Natural killer cell (primary cell): Measurements from ENCODE around the gene SMARCA2. TPM values are rescaled to one million over a fixed set of nuclear protein-coding genes. Genes with fewer than 3 reads are reported as not detected.

Experiments
- ATAC-seq, 3 donors: fragments of 150-1000 bp in 2 of 3; fragments of 200-7000 bp in 1 of 3; cut with Tn5 transposase; 1 replicate in 1 of 3; 2 replicates in 2 of 3; pipeline ENCODE4 v1.10.0; 2021; ENCODE audit warnings: mild to moderate bottlenecking in 2 of 3, moderate library complexity in 2 of 3
- DNase-seq, 2 donors: peaks; one replicate each; pipeline versions ENCODE4 v3.0.0 to v3.0.0-alpha.2; 2013 to 2021; ENCODE audit warnings: mixed read lengths in 1 of 2
- H3K27ac ChIP-seq: one replicate; pipeline ENCODE4 v1.5.1; 2013; ENCODE audit warnings: mild to moderate bottlenecking, low read length
- H3K27me3 ChIP-seq: one replicate; pipeline ENCODE4 v1.6.1; 2013; ENCODE audit warnings: low read length; ENCODE audit not compliant: control insufficient read depth, insufficient read depth
- H3K36me3 ChIP-seq: one replicate; pipeline ENCODE4 v1.6.1; 2013; ENCODE audit warnings: low read length; ENCODE audit not compliant: control insufficient read depth, insufficient read depth
- H3K4me1 ChIP-seq: one replicate; pipeline ENCODE4 v1.6.1; 2013; ENCODE audit warnings: low read length; ENCODE audit not compliant: control insufficient read depth, insufficient read depth
- H3K4me3 ChIP-seq: one replicate; pipeline ENCODE4 v1.5.1; 2013; ENCODE audit warnings: low read length
- H3K9me3 ChIP-seq: one replicate; pipeline ENCODE4 v1.6.1; 2013; ENCODE audit warnings: low read length; ENCODE audit not compliant: control insufficient read depth, insufficient read depth
- H3K27ac Mint-ChIP-seq, 2 donors: one replicate each; pipeline ENCODE4 v1.8.0; 2022; ENCODE audit warnings: mild to moderate bottlenecking in 2 of 2, mixed read lengths in 2 of 2, moderate library complexity in 1 of 2
- H3K27me3 Mint-ChIP-seq, 2 donors: one replicate each; pipeline ENCODE4 v1.8.0; 2022; ENCODE audit warnings: low read depth in 2 of 2, mixed read lengths in 2 of 2
- H3K36me3 Mint-ChIP-seq: one replicate; pipeline ENCODE4 v1.8.0; 2022; ENCODE audit warnings: mixed read lengths
- H3K4me1 Mint-ChIP-seq, 2 donors: one replicate each; pipeline ENCODE4 v1.8.0; 2022; ENCODE audit warnings: mixed read lengths in 2 of 2
- H3K4me3 Mint-ChIP-seq: one replicate; pipeline ENCODE4 v1.8.0; 2022; ENCODE audit warnings: mild to moderate bottlenecking, moderate library complexity, mixed read lengths
- H3K9me3 Mint-ChIP-seq, 2 donors: one replicate each; pipeline ENCODE4 v1.8.0; 2022; ENCODE audit warnings: mixed read lengths in 2 of 2
- CTCF ChIP-seq: fragments of 200-600 bp; IDR thresholded peaks from one replicate; pipeline ENCODE4 v1.8.0; 2022; ENCODE audit warnings: antibody characterized with exemption
- WGBS: methylation state at CpG from one replicate; pipeline ENCODE4 v1.1.7; 2013; ENCODE audit warnings: missing lambda C conversion rate; ENCODE audit not compliant: insufficient coverage; 5-methylcytosine and 5-hydroxymethylcytosine counted together
- intact Hi-C: fragments of 100-400 bp; cut with micrococcal nuclease; formaldehyde crosslinking; loops from one replicate; pipeline ENCODE4 v1.14.2; 2022
- total RNA-seq, 4 donors: library from RNA; stranded (reverse); fragments of 120-200 nt in 1 of 4; gene quantifications; one replicate each; pipeline versions ENCODE4 v1.2.3 to v1.2.4, GENCODE V29; 2013 to 2022

SMARCA2 gene
- total RNA-seq, 3 donors from 2014 or later (not counting 1 experiment from before 2014, with no cell fraction given) = 303 to 324 (median 308) TPM

- peaks cover 17% of the 10 kb centered on the region for H3K36me3 Mint-ChIP-seq
- ATAC-seq (no peak), DNase-seq (no peak)
- H3K9me3 Mint-ChIP-seq = no peaks in the 10 kb centered on the region
- H3K4me3 Mint-ChIP-seq = no peak overlapping the region
- H3K27ac Mint-ChIP-seq = peak overlapping the region in 1 of 2 donors; percentile 41
- Histone ChIP-seq H3K27me3 (no peaks in the 10 kb centered on the region), H3K36me3 (peaks cover 58% of the 10 kb centered on the region), H3K4me3 (no peak overlapping the region), H3K9me3 (no peaks in the 10 kb centered on the region), H3K4me1 (peaks cover 4% of the 10 kb centered on the region), H3K27ac (no peak overlapping the region)
- intact Hi-C loops = no loop called here
- H3K27me3 Mint-ChIP-seq = no peaks in the 10 kb centered on the region
- WGBS = 48% methylated on average over 4 of the region's 4 CpGs
- peaks cover 24 to 31% of the 10 kb centered on the region in 2 donors for H3K4me1 Mint-ChIP-seq
- no peak for TF ChIP-seq CTCF
These were observed 28.1 kb downstream of the SMARCA2 start for GRCh38 chr9:2043243-2043642.

- Histone ChIP-seq H3K27me3 (no peaks in the 10 kb centered on the region), H3K9me3 (no peaks in the 10 kb centered on the region), H3K4me1 (peaks cover 4% of the 10 kb centered on the region), H3K36me3 (peaks cover 57% of the 10 kb centered on the region), H3K27ac (no peak overlapping the region), H3K4me3 (no peak overlapping the region)
- intact Hi-C loops = no loop called here
- Mint-ChIP-seq H3K36me3 (peaks cover 17% of the 10 kb centered on the region), H3K27me3 (no peaks in the 10 kb centered on the region), H3K4me3 (no peak overlapping the region), H3K4me1 (peaks cover 18 to 25% of the 10 kb centered on the region in 2 donors), H3K9me3 (no peaks in the 10 kb centered on the region), H3K27ac (peak overlapping the region; percentile 18 to 41)
- no peak for ATAC-seq
- DNase-seq = no peak
- 76% methylated on average over 12 of the region's 12 CpGs for WGBS
- TF ChIP-seq CTCF = no peak
These were observed 28.8 kb downstream of the SMARCA2 start for GRCh38 chr9:2043881-2044462.

- H3K27me3 ChIP-seq = no peaks in the 10 kb centered on the region
- peaks cover 43% of the 10 kb centered on the region for H3K36me3 ChIP-seq
- H3K4me3 ChIP-seq = no peak overlapping the region
- no peaks in the 10 kb centered on the region for H3K27me3 Mint-ChIP-seq
- no peak overlapping the region for H3K27ac Mint-ChIP-seq
- H3K4me1 ChIP-seq = peaks cover 4% of the 10 kb centered on the region
- H3K9me3 Mint-ChIP-seq = no peaks in the 10 kb centered on the region
- intact Hi-C loops = no loop called here
- ATAC-seq (no peak), DNase-seq (no peak)
- H3K9me3 ChIP-seq = no peaks in the 10 kb centered on the region
- H3K36me3 Mint-ChIP-seq = peaks cover 16% of the 10 kb centered on the region
- TF ChIP-seq CTCF = no peak
- 98% methylated on average over 54 of the region's 54 CpGs for WGBS
- H3K27ac ChIP-seq = no peak overlapping the region
- H3K4me3 Mint-ChIP-seq = no peak overlapping the region
- peaks cover 23 to 31% of the 10 kb centered on the region in 2 donors for H3K4me1 Mint-ChIP-seq
These were observed 32.1 kb downstream of the SMARCA2 start for GRCh38 chr9:2047144-2047671.

GRCh38 chr9:2047916-2048315 is 32.8 kb downstream of the SMARCA2 start:
- H3K27ac ChIP-seq = no peak overlapping the region
- no peaks in the 10 kb centered on the region for H3K9me3 ChIP-seq
- H3K4me1 ChIP-seq = peaks cover 5% of the 10 kb centered on the region
- no peak for DNase-seq
- peaks cover 24 to 34% of the 10 kb centered on the region in 2 donors for H3K4me1 Mint-ChIP-seq
- H3K27me3 Mint-ChIP-seq = no peaks in the 10 kb centered on the region
- no peaks in the 10 kb centered on the region for H3K27me3 ChIP-seq
- peaks cover 16% of the 10 kb centered on the region for H3K36me3 Mint-ChIP-seq
- intact Hi-C loops = no loop called here
- H3K27ac Mint-ChIP-seq = no peak overlapping the region
- H3K9me3 Mint-ChIP-seq = no peaks in the 10 kb centered on the region
- ATAC-seq = no peak
- no peak overlapping the region for H3K4me3 ChIP-seq
- no peak for TF ChIP-seq CTCF
- WGBS = 99% methylated on average over 5 of the region's 5 CpGs
- H3K4me3 Mint-ChIP-seq = no peak overlapping the region
- H3K36me3 ChIP-seq = peaks cover 38% of the 10 kb centered on the region
